Measurements from ENCODE around the gene DUSP7. TPM values are rescaled to one million over a fixed set of nuclear protein-coding genes. Genes with fewer than 3 reads are reported as not detected.
A peak's percentile ranks its signal among the peaks of the same experiment; 100 is the strongest.

Gene DUSP7
- total RNA-seq, 1 donor from 2014 or later: 59.9 TPM

DNA sequence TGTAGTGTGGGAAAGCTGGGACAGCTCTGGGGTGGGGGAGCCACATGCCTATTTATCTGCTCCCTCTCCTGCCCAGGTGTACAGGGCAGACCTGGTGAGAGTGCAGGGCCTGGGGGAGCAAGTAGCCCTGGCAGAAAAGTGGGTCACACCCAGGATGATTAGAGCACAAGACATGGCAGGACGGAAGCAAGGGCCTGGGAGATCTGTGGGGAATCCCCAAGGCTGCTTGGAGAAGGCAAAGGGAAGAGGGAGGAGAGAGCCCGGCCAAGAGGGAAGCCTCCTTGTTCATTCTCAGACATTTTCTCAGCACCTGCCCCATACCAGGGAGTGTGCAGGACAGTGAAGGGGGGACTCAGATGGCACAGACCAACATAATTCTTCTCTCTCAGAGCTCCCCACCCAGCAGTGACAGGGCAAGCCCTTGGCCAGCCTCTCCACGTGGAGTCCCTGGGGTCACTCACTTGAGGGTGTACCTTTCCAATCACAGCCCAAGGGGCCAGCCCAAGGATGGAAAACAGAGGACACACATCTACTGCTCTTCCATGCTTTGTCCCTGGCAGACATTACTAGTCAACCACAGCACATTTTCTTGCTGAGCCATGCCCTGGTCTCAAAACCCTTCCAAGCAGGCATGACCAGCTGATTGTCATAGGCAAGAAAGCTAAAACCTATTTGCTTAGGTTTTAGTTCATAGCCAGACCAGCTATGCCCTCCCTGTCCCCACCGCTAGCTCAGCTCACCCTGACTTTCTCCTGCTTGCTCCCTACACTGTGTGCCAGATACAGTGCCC lies 4.9 kb upstream of the DUSP7 start:
- Histone ChIP-seq H3K9me3 (no peaks in the 10 kb centered on the region), H3K36me3 (no peaks in the 10 kb centered on the region), H3K27ac (peak overlapping the region; percentile 47), H3K4me1 (peaks cover 55% of the 10 kb centered on the region), H3K27me3 (no peaks in the 10 kb centered on the region), H3K4me3 (no peak overlapping the region)
- intact Hi-C loops (cut with DNase I): no loop called here
- DNase-seq (ENCODE audit: extremely low spot score in 2 of 2): no peak
- TF ChIP-seq POLR2A (IDR thresholded peaks at IDR 0.05) (no peak), POLR2AphosphoS5 (IDR thresholded peaks at IDR 0.05; ENCODE audit: insufficient read depth in 1 of 2, low read depth in 1 of 2) (no peak)
- TF ChIP-seq, protein P1, sequence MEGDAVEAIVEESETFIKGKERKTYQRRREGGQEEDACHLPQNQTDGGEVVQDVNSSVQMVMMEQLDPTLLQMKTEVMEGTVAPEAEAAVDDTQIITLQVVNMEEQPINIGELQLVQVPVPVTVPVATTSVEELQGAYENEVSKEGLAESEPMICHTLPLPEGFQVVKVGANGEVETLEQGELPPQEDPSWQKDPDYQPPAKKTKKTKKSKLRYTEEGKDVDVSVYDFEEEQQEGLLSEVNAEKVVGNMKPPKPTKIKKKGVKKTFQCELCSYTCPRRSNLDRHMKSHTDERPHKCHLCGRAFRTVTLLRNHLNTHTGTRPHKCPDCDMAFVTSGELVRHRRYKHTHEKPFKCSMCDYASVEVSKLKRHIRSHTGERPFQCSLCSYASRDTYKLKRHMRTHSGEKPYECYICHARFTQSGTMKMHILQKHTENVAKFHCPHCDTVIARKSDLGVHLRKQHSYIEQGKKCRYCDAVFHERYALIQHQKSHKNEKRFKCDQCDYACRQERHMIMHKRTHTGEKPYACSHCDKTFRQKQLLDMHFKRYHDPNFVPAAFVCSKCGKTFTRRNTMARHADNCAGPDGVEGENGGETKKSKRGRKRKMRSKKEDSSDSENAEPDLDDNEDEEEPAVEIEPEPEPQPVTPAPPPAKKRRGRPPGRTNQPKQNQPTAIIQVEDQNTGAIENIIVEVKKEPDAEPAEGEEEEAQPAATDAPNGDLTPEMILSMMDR (IDR thresholded peaks at IDR 0.05): no peak

DNA sequence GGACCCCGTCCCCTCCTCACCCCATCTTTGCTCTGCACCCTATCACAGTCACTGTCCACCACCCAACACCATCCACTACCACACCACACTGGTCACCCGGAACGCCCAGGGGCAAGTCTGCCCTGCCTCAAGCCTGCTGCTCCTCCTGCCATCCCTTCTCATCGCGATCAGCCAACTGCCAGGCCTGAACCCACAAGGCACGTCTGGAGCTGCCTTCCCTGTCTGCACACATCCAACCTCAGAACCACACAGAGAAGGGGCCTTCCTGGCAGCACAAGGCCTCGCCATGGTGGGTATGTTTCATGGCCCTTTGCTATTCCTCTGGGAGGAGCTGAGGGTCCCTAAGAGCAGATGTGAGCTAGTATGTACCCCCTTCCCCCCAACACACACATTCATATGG lies 3.4 kb upstream of the DUSP7 start:
- intact Hi-C loops (cut with DNase I): loop anchor here (10.0 kb wide), 1 partner anchor 65 kb away; no protein-coding TSS in a partner anchor

DNA sequence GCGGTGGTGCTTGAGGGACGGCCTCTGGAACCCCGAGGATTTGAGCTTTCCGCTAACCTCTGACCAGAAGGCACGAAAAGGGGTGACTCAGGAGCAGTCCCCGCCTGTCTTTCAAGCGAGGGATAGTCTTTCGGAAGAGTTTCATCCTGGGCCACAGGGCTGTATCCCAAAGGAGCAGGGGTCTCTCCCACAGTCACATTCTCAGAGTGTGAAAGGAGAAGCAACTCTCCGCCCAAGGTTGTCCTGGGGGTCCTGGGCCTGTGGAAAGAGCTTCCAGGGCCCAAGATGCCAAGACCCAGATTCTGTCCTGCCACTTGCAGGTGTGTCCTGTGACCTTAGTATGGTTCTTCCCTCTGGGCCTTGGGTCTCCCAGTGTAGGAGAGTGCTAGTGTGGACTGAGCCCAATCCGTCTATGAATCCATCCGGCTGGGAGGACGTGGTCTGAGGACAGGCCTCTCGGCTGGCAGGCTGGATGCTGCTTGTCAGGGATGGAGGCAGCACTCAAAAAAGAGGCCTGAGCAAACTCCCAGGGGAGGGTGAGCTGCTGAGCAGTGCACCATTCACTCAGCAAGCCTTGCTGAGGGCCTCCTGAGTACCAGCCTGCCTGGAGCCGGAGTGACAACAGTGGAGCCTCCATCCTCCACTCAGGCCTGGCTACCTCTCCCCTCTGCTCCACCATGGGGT lies 1.6 kb upstream of the DUSP7 start:
- H3K4me1 ChIP-seq: peaks cover 46% of the 10 kb centered on the region
- H3K4me3 ChIP-seq: peak overlapping the region; percentile 60 to 75
- no peak for DNase-seq (ENCODE audit: extremely low spot score in 2 of 2)
- TF ChIP-seq POLR2AphosphoS5 (IDR thresholded peaks at IDR 0.05; ENCODE audit: insufficient read depth in 1 of 2, low read depth in 1 of 2) (no peak), POLR2A (IDR thresholded peaks at IDR 0.05) (no peak)
- TF ChIP-seq, protein P1 (IDR thresholded peaks at IDR 0.05): no peak
- intact Hi-C loops (cut with DNase I): loop anchor here (10.0 kb wide), 1 partner anchor 67 kb away; no protein-coding TSS in a partner anchor
- H3K27ac ChIP-seq: peak overlapping the region; percentile 98
- no peaks in the 10 kb centered on the region for H3K27me3 ChIP-seq
- no peaks in the 10 kb centered on the region for H3K36me3 ChIP-seq
- no peaks in the 10 kb centered on the region for H3K9me3 ChIP-seq

More for the DNA sequence above, 3.4 kb upstream of the DUSP7 start:
- DNase-seq (ENCODE audit: extremely low spot score in 2 of 2): no peak
- TF ChIP-seq POLR2AphosphoS5 (IDR thresholded peaks at IDR 0.05; ENCODE audit: insufficient read depth in 1 of 2, low read depth in 1 of 2) (no peak), POLR2A (IDR thresholded peaks at IDR 0.05) (no peak)
- TF ChIP-seq, protein P1 (IDR thresholded peaks at IDR 0.05): no peak
- no peak overlapping the region for H3K27ac ChIP-seq
- no peaks in the 10 kb centered on the region for H3K9me3 ChIP-seq
- no peaks in the 10 kb centered on the region for H3K36me3 ChIP-seq
- peaks cover 41% of the 10 kb centered on the region for H3K4me1 ChIP-seq
- no peaks in the 10 kb centered on the region for H3K27me3 ChIP-seq
- H3K4me3 ChIP-seq: no peak overlapping the region

DNA sequence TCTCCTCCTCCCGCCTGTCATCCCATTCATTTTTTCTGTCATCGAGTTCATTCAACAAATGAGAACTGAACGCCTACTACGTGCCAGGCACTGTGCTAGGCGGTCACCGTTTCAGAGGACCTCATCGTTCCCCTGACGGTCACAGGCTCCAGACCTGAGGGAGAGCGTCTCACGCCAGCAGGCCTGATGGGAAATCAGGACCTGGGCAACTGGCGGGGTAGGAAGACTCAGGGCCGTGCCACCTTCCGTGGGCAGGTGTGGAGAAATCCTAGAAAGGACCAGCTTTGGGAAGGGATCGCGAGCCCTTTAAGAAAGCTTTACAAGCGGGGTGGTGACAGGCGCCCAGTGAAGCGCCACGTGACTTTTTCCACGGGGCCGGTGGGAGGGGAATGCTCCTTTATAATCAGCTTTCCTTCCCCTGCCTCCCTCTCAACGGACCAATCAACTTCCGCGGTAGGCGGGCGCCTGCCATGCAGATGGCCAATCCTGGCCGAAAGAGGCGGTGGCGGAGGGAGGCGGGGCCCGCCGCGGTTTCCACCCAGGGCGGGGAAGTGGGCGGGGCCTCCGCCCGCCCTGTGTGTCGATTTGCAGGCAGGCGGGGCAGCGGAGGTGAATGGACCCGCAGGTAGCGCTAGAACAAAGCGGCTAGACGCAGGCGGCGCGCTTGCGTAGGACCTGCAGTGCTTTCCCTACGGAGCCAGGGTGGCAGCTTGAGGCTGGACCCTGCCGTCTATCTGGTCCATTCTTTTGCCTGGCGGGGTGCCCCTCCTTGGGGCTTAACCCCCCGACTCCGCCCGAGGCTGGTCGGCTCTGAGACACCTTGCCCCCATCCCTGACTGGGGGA lies 819 bp upstream of the DUSP7 start:
- H3K9me3 ChIP-seq: no peaks in the 10 kb centered on the region
- peak overlapping the region; percentile 98 for H3K27ac ChIP-seq
- H3K36me3 ChIP-seq: peaks cover 0 to 6% of the 10 kb centered on the region in 2 donors
- peaks cover 46% of the 10 kb centered on the region for H3K4me1 ChIP-seq
- no peaks in the 10 kb centered on the region for H3K27me3 ChIP-seq
- H3K4me3 ChIP-seq: peak overlapping the region; percentile 73 to 75
- peak; percentile 100 for DNase-seq (ENCODE audit: extremely low spot score in 2 of 2)
- intact Hi-C loops (cut with DNase I): loop anchor here (10.0 kb wide), 1 partner anchor 68 kb away; no protein-coding TSS in a partner anchor
- peak in 1 of 2 donors; percentile 22 for TF ChIP-seq POLR2A (IDR thresholded peaks at IDR 0.05)
- TF ChIP-seq, protein P1 (IDR thresholded peaks at IDR 0.05): no peak
- peak; percentile 89 to 95 for TF ChIP-seq POLR2AphosphoS5 (IDR thresholded peaks at IDR 0.05; ENCODE audit: insufficient read depth in 1 of 2, low read depth in 1 of 2)
